Thoracic aorta (tissue), 2 donors: ENCODE measurements around the gene TPGS1. TPM values are rescaled to one million over a fixed set of nuclear protein-coding genes. Genes with fewer than 3 reads are reported as not detected.

Experiments
- ATAC-seq: fragments of 150-250 bp; one replicate; pipeline ENCODE4 v1.8.0; 2017; ENCODE audit warnings: low read depth; ENCODE audit not compliant: insufficient number of reproducible peaks, low FRiP score
- DNase-seq: peaks from one replicate; pipeline ENCODE4 v3.0.0-alpha.2; 2020; ENCODE audit warnings: low spot score
- H3K27ac ChIP-seq, 2 donors: fragments of 200-600 bp; sonication (generic); 1 replicate in 1 of 2; 2 replicates in 1 of 2; pipeline ENCODE4 v1.5.1; 2016; ENCODE audit warnings: mild to moderate bottlenecking in 2 of 2, moderate library complexity in 2 of 2
- H3K27me3 ChIP-seq: fragments of 200-600 bp; sonication (generic); replicated peaks from 2 replicates; pipeline ENCODE4 v1.6.0; 2016; ENCODE audit warnings: mild to moderate bottlenecking; ENCODE audit not compliant: insufficient read depth
- H3K36me3 ChIP-seq: fragments of 200-600 bp; sonication (generic); one replicate; pipeline ENCODE4 v1.5.1; 2016
- H3K4me1 ChIP-seq, 2 donors: fragments of 200-600 bp; sonication (generic); 1 replicate in 1 of 2; 2 replicates in 1 of 2; pipeline versions ENCODE4 v1.5.1 to v1.6.0; 2016; ENCODE audit warnings: low read depth in 2 of 2, mild to moderate bottlenecking in 1 of 2; ENCODE audit not compliant: control insufficient read depth in 1 of 2
- H3K4me3 ChIP-seq: fragments of 200-600 bp; sonication (generic); 2 replicates; pipeline ENCODE4 v1.5.1; 2016; ENCODE audit warnings: mild to moderate bottlenecking
- H3K9me3 ChIP-seq: fragments of 200-600 bp; sonication (generic); 2 replicates; pipeline ENCODE4 v1.5.1; 2016
- total RNA-seq, 2 donors: library from RNA; depleted of rRNA; stranded (reverse); fragments of >200 nt; gene quantifications; one replicate each; pipeline versions ENCODE4 v1.1.0 to v1.2.3, GENCODE V29; 2016
- TF ChIP-seq, protein P1 (sequence below): fragments of 200-600 bp; sonication (generic); IDR thresholded peaks from one replicate; pipeline ENCODE4 v1.5.1; 2019; ENCODE audit warnings: antibody characterized with exemption

TPGS1 gene
- total RNA-seq, 2 donors from 2014 or later: 34.1 to 94.1 TPM

DNA sequence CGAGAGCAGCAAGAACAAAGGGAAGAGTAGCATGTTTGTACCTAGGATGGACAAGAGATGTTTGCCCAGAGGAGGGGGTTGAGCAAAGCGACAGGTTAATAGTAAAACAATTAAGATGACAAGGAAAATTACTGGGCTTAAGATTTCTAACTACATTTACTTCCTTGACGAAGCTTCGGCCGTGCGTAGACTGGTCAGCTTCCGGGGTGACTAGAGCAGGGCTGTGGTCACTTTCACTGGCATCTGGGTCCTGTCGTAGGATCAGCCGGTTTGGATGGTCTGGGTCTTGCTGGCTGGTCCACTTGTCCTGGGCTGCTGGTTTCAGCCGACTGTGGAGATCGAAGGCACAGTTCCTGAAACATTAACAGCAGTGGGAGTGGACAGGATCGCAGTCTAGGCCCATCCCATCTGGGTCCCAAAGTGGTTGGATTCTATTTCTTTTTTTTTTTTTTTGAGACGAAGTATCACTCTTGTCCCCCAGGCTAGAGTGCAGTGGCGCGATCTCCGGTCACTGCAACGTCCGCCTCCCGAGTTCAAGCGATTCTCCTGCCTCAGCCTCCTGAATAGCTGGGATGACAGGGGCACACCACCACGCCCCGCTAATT is 60.1 kb downstream of the TPGS1 start:
- no peak overlapping the region for H3K4me3 ChIP-seq
- H3K36me3 ChIP-seq: no peaks in the 10 kb centered on the region
- H3K4me1 ChIP-seq: peaks cover 0 to 8% of the 10 kb centered on the region in 2 donors
- TF ChIP-seq, protein P1, sequence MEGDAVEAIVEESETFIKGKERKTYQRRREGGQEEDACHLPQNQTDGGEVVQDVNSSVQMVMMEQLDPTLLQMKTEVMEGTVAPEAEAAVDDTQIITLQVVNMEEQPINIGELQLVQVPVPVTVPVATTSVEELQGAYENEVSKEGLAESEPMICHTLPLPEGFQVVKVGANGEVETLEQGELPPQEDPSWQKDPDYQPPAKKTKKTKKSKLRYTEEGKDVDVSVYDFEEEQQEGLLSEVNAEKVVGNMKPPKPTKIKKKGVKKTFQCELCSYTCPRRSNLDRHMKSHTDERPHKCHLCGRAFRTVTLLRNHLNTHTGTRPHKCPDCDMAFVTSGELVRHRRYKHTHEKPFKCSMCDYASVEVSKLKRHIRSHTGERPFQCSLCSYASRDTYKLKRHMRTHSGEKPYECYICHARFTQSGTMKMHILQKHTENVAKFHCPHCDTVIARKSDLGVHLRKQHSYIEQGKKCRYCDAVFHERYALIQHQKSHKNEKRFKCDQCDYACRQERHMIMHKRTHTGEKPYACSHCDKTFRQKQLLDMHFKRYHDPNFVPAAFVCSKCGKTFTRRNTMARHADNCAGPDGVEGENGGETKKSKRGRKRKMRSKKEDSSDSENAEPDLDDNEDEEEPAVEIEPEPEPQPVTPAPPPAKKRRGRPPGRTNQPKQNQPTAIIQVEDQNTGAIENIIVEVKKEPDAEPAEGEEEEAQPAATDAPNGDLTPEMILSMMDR: no peak
- ATAC-seq (no peak), DNase-seq (no peak)
- H3K9me3 ChIP-seq: no peaks in the 10 kb centered on the region
- H3K27me3 ChIP-seq: no peaks in the 10 kb centered on the region
- no peak overlapping the region for H3K27ac ChIP-seq

Other genes starting within 250 kb of the TPGS1 start
- 1 to 10 TPM in 1 of 2 donors, under 1 TPM in 1; 0.56 to 1.6 TPM for gene PLPP2, start 216.1 kb upstream of the TPGS1 start, total RNA-seq
- gene MIER2, start 162.7 kb upstream of the TPGS1 start, total RNA-seq: 10 to 100 TPM in 1 of 2 donors, 1 to 10 TPM in 1; 8.8 to 43.6 TPM
- 1 to 10 TPM in 1 of 2 donors, under 1 TPM in 1; 0.54 to 1.6 TPM for gene C2CD4C, start 98.3 kb upstream of the TPGS1 start, total RNA-seq
- 10 to 100 TPM; 17.2 to 18.8 TPM for gene SHC2, start 46.5 kb upstream of the TPGS1 start, total RNA-seq
- gene MADCAM1, start 11.0 kb upstream of the TPGS1 start, total RNA-seq: under 1 TPM in 1 of 2 donors, not detected in 1; 0.92 TPM
- gene CDC34, start 24.3 kb downstream of the TPGS1 start, total RNA-seq: 10 to 100 TPM; 40.2 to 86.2 TPM
- under 1 TPM in 1 of 2 donors, not detected in 1; 0.54 TPM for gene GZMM, start 36.6 kb downstream of the TPGS1 start, total RNA-seq
- gene BSG, start 65.1 kb downstream of the TPGS1 start, total RNA-seq: 100 to 1,000 TPM; 344 to 575 TPM
- not detected for gene HCN2, start 82.4 kb downstream of the TPGS1 start, total RNA-seq
- 10 to 100 TPM; 23.8 to 30.9 TPM for gene POLRMT, start 126.0 kb downstream of the TPGS1 start, total RNA-seq
- gene FGF22, start 132.4 kb downstream of the TPGS1 start, total RNA-seq: under 1 TPM; 0.27 to 0.56 TPM
- 10 to 100 TPM; 47.8 to 61.9 TPM for gene RNF126, start 155.7 kb downstream of the TPGS1 start, total RNA-seq
- 100 to 1,000 TPM; 361 to 595 TPM for gene FSTL3, start 168.9 kb downstream of the TPGS1 start, total RNA-seq
- gene PRSS57, start 188.0 kb downstream of the TPGS1 start, total RNA-seq: not detected
- gene PALM, start 201.4 kb downstream of the TPGS1 start, total RNA-seq: 10 to 100 TPM; 14.4 to 28.4 TPM
- gene MISP, start 243.6 kb downstream of the TPGS1 start, total RNA-seq: 1 to 10 TPM in 1 of 2 donors, not detected in 1; 2.2 TPM